ENCODE measurements around the gene TMEM50A.
"Not testable (repeated sequence)": the region's sequence is repeated elsewhere in the genome, so short reads cannot be mapped to it uniquely, and the experiment has no call there.

Gene TMEM50A

DNA sequence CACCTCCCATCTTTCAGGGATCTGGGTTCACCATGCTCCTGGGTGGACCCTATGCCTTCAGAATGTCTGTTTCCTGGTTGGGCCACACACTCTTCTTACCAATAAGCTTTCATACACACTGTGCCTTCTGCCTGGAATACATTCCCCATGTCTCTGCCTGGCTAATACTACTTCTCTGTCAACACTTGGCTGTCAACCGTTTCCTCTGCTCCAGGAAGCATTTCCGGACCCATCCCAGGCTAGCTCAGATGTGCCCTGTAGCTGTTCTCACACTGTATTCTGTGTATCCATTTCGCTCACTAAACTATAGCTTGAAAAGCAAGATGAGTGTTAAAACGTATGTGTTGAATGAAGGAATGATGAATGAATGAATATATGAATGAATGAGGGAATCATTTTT lies 49.0 kb downstream of the TMEM50A start:
- H2AFZ ChIP-seq (ENCODE audit: low read depth, low read length, severe bottlenecking); H3K36me3 ChIP-seq (ENCODE audit: low read length); H4K20me1 ChIP-seq (ENCODE audit: low read depth, low read length); H3K4me3 ChIP-seq (ENCODE audit: insufficient read depth, low read length, poor library complexity, severe bottlenecking); H3K27ac ChIP-seq (ENCODE audit: low read depth, low read length); H3K9me3 ChIP-seq (ENCODE audit: insufficient read depth, low read length); H3K27me3 ChIP-seq (ENCODE audit: low read length); H3K79me2 ChIP-seq (ENCODE audit: insufficient read depth, low read length); H3K9me2 ChIP-seq (replicated peaks; ENCODE audit: insufficient read depth, low read length); H3F3A ChIP-seq (ENCODE audit: insufficient read depth); H3K4me2 ChIP-seq (ENCODE audit: low read depth, low read length, poor library complexity, severe bottlenecking); H3K9ac ChIP-seq (ENCODE audit: low read length): not testable (repeated sequence)

DNA sequence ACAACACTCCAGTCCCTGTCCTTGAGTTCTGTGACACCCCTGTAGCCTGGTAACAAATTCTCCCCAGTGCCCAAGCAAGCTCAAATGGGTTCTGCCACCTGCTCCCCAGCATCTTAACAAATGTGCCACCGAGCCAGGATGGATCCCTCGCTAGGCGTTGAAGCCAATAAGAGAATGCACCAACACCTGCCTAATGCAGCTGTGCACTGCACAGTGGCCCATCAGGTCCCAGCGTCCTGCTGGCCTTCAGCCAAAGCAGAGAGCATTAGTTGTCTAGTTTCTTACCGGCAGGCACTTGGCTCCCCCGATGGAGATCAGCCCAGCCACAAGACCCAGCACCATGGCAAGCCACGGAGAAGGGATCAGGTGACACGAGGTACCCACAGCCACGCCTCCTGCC lies 50.6 kb downstream of the TMEM50A start:
- H3K4me3 ChIP-seq (ENCODE audit: insufficient read depth, low read length, poor library complexity, severe bottlenecking); H3K4me2 ChIP-seq (ENCODE audit: low read depth, low read length, poor library complexity, severe bottlenecking); H4K20me1 ChIP-seq (ENCODE audit: low read depth, low read length); H3K27me3 ChIP-seq (ENCODE audit: low read length); H3K27ac ChIP-seq (ENCODE audit: low read depth, low read length); H3F3A ChIP-seq (ENCODE audit: insufficient read depth); H3K9ac ChIP-seq (ENCODE audit: low read length); H3K9me3 ChIP-seq (ENCODE audit: insufficient read depth, low read length); H3K9me2 ChIP-seq (replicated peaks; ENCODE audit: insufficient read depth, low read length); H3K36me3 ChIP-seq (ENCODE audit: low read length); H2AFZ ChIP-seq (ENCODE audit: low read depth, low read length, severe bottlenecking); H3K79me2 ChIP-seq (ENCODE audit: insufficient read depth, low read length): not testable (repeated sequence)

DNA sequence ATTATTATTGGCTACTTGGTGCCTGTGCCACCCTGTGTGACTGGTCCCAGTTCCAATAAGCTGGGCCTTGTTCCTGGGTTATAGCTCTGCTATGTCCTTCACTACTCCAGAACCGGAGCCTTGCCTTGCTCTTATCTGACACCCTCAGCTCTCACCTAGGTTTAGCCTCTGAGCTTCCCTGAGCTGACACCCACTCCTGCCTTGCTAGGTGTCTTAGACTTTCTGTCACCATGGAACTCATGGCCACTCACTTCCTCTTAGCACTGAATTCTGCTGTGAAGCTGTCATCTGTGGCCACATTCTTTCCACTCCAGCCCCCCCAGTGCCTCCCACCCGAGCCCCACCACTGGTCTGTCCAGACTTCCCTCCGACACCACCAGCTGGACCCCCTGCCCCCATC lies 51.6 kb downstream of the TMEM50A start:
- not testable (repeated sequence) for H2AFZ ChIP-seq (ENCODE audit: low read depth, low read length, severe bottlenecking); H4K20me1 ChIP-seq (ENCODE audit: low read depth, low read length); H3K4me2 ChIP-seq (ENCODE audit: low read depth, low read length, poor library complexity, severe bottlenecking); H3F3A ChIP-seq (ENCODE audit: insufficient read depth); H3K4me3 ChIP-seq (ENCODE audit: insufficient read depth, low read length, poor library complexity, severe bottlenecking); H3K36me3 ChIP-seq (ENCODE audit: low read length); H3K79me2 ChIP-seq (ENCODE audit: insufficient read depth, low read length); H3K27ac ChIP-seq (ENCODE audit: low read depth, low read length); H3K9me2 ChIP-seq (replicated peaks; ENCODE audit: insufficient read depth, low read length); H3K9ac ChIP-seq (ENCODE audit: low read length); H3K27me3 ChIP-seq (ENCODE audit: low read length); H3K9me3 ChIP-seq (ENCODE audit: insufficient read depth, low read length)

DNA sequence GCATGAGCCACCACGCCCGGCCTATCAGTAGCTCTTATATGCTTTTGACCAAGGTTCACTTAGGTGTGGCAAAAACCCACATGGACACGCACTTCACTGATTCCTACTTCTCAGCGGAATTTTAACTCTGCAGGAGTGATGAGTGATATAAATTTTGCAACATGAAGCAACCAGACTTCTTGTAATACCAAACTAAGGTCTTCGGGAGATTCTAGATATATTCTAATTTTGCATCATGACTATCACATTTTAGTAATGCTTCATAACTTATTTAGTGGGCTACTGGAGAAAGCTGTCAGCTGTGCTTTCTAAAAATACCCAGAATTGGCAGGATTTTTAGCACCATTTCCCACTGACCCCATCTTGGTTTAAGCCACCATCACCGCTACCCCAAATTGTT lies 54.7 kb downstream of the TMEM50A start:
- no peaks in the 10 kb centered on the region for H3K9me2 ChIP-seq (replicated peaks; ENCODE audit: insufficient read depth, low read length)
- no peaks in the 10 kb centered on the region for H3K36me3 ChIP-seq (ENCODE audit: low read length)
- no peak for TF ChIP-seq EZH2phosphoT487 (conservative IDR thresholded peaks at IDR 0.05; ENCODE audit: low read length)
- TF ChIP-seq, protein P1, sequence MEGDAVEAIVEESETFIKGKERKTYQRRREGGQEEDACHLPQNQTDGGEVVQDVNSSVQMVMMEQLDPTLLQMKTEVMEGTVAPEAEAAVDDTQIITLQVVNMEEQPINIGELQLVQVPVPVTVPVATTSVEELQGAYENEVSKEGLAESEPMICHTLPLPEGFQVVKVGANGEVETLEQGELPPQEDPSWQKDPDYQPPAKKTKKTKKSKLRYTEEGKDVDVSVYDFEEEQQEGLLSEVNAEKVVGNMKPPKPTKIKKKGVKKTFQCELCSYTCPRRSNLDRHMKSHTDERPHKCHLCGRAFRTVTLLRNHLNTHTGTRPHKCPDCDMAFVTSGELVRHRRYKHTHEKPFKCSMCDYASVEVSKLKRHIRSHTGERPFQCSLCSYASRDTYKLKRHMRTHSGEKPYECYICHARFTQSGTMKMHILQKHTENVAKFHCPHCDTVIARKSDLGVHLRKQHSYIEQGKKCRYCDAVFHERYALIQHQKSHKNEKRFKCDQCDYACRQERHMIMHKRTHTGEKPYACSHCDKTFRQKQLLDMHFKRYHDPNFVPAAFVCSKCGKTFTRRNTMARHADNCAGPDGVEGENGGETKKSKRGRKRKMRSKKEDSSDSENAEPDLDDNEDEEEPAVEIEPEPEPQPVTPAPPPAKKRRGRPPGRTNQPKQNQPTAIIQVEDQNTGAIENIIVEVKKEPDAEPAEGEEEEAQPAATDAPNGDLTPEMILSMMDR (IDR thresholded peaks at IDR 0.05; ENCODE audit: insufficient read depth, low read length, poor library complexity, severe bottlenecking), result no peak
- no peaks in the 10 kb centered on the region for H3K79me2 ChIP-seq (ENCODE audit: insufficient read depth, low read length)
- H2AFZ ChIP-seq (ENCODE audit: low read depth, low read length, severe bottlenecking), result no peak overlapping the region
- H3K27ac ChIP-seq (ENCODE audit: low read depth, low read length), result no peak overlapping the region
- H4K20me1 ChIP-seq (ENCODE audit: low read depth, low read length), result no peaks in the 10 kb centered on the region
- H3F3A ChIP-seq (ENCODE audit: insufficient read depth), result no peaks in the 10 kb centered on the region
- H3K4me3 ChIP-seq (ENCODE audit: insufficient read depth, low read length, poor library complexity, severe bottlenecking), result no peak overlapping the region
- no peaks in the 10 kb centered on the region for H3K9me3 ChIP-seq (ENCODE audit: insufficient read depth, low read length)
- no peak overlapping the region for H3K4me2 ChIP-seq (ENCODE audit: low read depth, low read length, poor library complexity, severe bottlenecking)
- H3K9ac ChIP-seq (ENCODE audit: low read length), result no peak overlapping the region
- H3K27me3 ChIP-seq (ENCODE audit: low read length), result no peaks in the 10 kb centered on the region

DNA sequence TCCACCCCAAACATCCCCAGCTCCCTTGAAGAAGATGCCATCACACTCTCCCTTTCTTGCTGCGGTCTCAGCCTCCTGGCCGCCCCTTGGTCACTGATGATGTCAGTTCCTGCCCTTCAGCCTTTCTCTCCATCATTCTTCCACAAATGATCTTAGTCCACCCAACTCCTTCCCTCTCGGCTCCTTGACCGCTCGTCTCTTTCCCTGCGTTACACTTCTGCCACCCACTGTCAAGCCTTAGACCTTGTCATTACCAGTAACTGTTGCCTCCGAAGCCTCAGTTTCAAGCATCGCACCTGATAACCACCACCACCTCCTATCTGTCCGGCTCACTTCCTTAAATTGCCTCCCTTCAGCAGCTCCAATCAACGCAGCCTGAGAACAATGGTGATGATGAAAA lies 59.4 kb downstream of the TMEM50A start:
- H3K4me3 ChIP-seq (ENCODE audit: insufficient read depth, low read length, poor library complexity, severe bottlenecking); H3K9me3 ChIP-seq (ENCODE audit: insufficient read depth, low read length); H3K79me2 ChIP-seq (ENCODE audit: insufficient read depth, low read length); H3K27me3 ChIP-seq (ENCODE audit: low read length); H2AFZ ChIP-seq (ENCODE audit: low read depth, low read length, severe bottlenecking); H3K4me2 ChIP-seq (ENCODE audit: low read depth, low read length, poor library complexity, severe bottlenecking); H3K9ac ChIP-seq (ENCODE audit: low read length); H3K27ac ChIP-seq (ENCODE audit: low read depth, low read length); H3F3A ChIP-seq (ENCODE audit: insufficient read depth); H4K20me1 ChIP-seq (ENCODE audit: low read depth, low read length); H3K36me3 ChIP-seq (ENCODE audit: low read length); H3K9me2 ChIP-seq (replicated peaks; ENCODE audit: insufficient read depth, low read length): not testable (repeated sequence)

DNA sequence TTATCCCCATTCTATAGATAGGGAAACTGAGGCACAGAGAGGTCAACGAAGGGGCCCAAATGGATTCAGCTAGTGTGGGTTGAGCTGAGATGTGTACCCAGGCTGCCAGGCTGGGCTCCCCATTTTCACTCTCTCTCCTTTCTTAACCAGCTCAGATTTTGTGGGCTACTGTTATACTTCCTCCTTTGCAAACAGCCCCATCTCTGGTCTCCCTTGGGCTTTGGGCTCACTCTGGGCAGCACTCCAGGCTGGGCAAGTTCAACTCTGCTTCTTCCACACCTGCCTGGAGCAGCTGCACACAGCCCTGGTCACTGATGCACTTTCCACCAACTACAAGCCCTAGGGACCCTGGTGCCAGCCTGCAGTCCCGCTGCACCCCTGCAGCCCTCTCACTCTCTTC lies 59.9 kb downstream of the TMEM50A start:
- not testable (repeated sequence) for H3F3A ChIP-seq (ENCODE audit: insufficient read depth); H3K4me2 ChIP-seq (ENCODE audit: low read depth, low read length, poor library complexity, severe bottlenecking); H2AFZ ChIP-seq (ENCODE audit: low read depth, low read length, severe bottlenecking)

DNA sequence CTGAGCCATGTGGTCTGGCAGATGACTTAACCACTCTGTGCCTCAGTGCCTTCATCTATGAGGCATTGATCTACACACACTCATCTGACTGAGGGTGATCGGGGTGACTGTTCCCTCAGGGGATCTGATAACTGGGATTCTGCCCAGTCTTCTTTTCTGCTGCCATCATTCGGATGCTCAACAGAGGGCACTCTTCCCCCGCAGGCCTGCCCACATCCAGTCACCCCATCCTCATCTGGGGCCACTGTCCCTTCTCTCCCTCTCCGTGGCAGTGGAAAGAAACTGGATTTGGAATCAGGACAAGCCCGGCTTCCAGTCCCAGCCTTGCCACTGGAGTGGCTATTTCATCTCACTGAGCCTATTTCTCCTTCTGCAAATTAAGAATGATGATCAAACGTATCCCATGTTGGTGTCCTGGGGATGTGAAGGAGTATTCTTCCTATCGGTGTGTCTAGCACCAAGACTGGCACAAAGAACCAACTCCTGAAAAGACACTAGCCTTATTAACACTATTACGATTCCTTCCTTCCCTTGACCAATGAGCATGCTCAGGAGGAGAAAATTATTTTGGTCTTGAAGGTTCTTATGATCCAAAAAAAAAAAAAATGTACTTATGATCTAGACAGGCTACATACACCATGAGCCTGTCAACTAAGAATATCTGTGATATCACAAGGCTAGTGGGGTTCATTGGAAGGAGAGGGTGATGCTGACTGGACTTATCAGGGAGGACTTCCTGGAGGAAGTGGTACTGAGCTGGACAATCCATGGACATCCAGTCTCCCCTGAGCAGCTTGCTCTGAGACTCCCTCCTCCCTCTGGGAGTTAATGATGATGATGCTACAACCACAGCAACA lies 65.0 kb downstream of the TMEM50A start:
- not testable (repeated sequence) for H2AFZ ChIP-seq (ENCODE audit: low read depth, low read length, severe bottlenecking); H3K4me3 ChIP-seq (ENCODE audit: insufficient read depth, low read length, poor library complexity, severe bottlenecking); H4K20me1 ChIP-seq (ENCODE audit: low read depth, low read length); H3K9me2 ChIP-seq (replicated peaks; ENCODE audit: insufficient read depth, low read length); H3K27ac ChIP-seq (ENCODE audit: low read depth, low read length); H3K36me3 ChIP-seq (ENCODE audit: low read length); H3K9ac ChIP-seq (ENCODE audit: low read length); H3K4me2 ChIP-seq (ENCODE audit: low read depth, low read length, poor library complexity, severe bottlenecking); H3F3A ChIP-seq (ENCODE audit: insufficient read depth); H3K27me3 ChIP-seq (ENCODE audit: low read length); H3K79me2 ChIP-seq (ENCODE audit: insufficient read depth, low read length); H3K9me3 ChIP-seq (ENCODE audit: insufficient read depth, low read length)

More for the DNA sequence above, 59.9 kb downstream of the TMEM50A start:
- H3K36me3 ChIP-seq (ENCODE audit: low read length); H3K27ac ChIP-seq (ENCODE audit: low read depth, low read length); H3K9me2 ChIP-seq (replicated peaks; ENCODE audit: insufficient read depth, low read length); H4K20me1 ChIP-seq (ENCODE audit: low read depth, low read length); H3K79me2 ChIP-seq (ENCODE audit: insufficient read depth, low read length); H3K4me3 ChIP-seq (ENCODE audit: insufficient read depth, low read length, poor library complexity, severe bottlenecking); H3K9ac ChIP-seq (ENCODE audit: low read length); H3K27me3 ChIP-seq (ENCODE audit: low read length); H3K9me3 ChIP-seq (ENCODE audit: insufficient read depth, low read length): not testable (repeated sequence)

All from SU-DHL-6 (cell line).